Dendritic cell treated with granulocyte-macrophage colony-stimulating factor and Interleukin-4, amounts not matched to agents 40 ng/mL and 50 ng/mL, for 4 days (primary cell): Measurements from ENCODE around the gene MAP1B.
"Not testable (repeated sequence)": the region's sequence is repeated elsewhere in the genome, so short reads cannot be mapped to it uniquely, and the experiment has no call there.

Experiments
- H3K27ac Mint-ChIP-seq: one replicate; pipeline ENCODE4 v1.8.0; 2022; ENCODE audit warnings: mild to moderate bottlenecking, mixed read lengths
- H3K27me3 Mint-ChIP-seq: one replicate; pipeline ENCODE4 v1.8.0; 2022; ENCODE audit warnings: mild to moderate bottlenecking, mixed read lengths
- H3K36me3 Mint-ChIP-seq: one replicate; pipeline ENCODE4 v1.8.0; 2022; ENCODE audit warnings: low read depth, mixed read lengths
- H3K4me1 Mint-ChIP-seq: one replicate; pipeline ENCODE4 v1.8.0; 2022; ENCODE audit warnings: low read depth, mixed read lengths
- H3K4me3 Mint-ChIP-seq: one replicate; pipeline ENCODE4 v1.8.0; 2022; ENCODE audit warnings: mild to moderate bottlenecking, moderate library complexity, mixed read lengths
- H3K9me3 Mint-ChIP-seq: one replicate; pipeline ENCODE4 v1.8.0; 2022; ENCODE audit warnings: mixed read lengths
- intact Hi-C: fragments of 100-400 bp; cut with micrococcal nuclease; formaldehyde crosslinking; loops from one replicate; pipeline ENCODE4 v1.15.0; 2022

Gene MAP1B

GRCh38 chr5:72170101-72170500, 62.8 kb downstream of the MAP1B start:
- no peak overlapping the region for H3K4me3 Mint-ChIP-seq
- H3K27ac Mint-ChIP-seq, result no peak overlapping the region
- no peaks in the 10 kb centered on the region for H3K9me3 Mint-ChIP-seq
- H3K27me3 Mint-ChIP-seq, result peaks cover 34% of the 10 kb centered on the region
- no peaks in the 10 kb centered on the region for H3K4me1 Mint-ChIP-seq
- no peaks in the 10 kb centered on the region for H3K36me3 Mint-ChIP-seq
- intact Hi-C loops, result no loop called here

GRCh38 chr5:72171181-72171580, 63.9 kb downstream of the MAP1B start:
- intact Hi-C loops, H3K4me3 Mint-ChIP-seq, H3K27ac Mint-ChIP-seq: not testable (repeated sequence)

GRCh38 chr5:72171667-72172066, 64.4 kb downstream of the MAP1B start:
- peaks cover 29% of the 10 kb centered on the region for H3K27me3 Mint-ChIP-seq
- no peak overlapping the region for H3K4me3 Mint-ChIP-seq
- no peaks in the 10 kb centered on the region for H3K36me3 Mint-ChIP-seq

More at GRCh38 chr5:72171181-72171580, 63.9 kb downstream of the MAP1B start:
- not testable (repeated sequence) for H3K9me3 Mint-ChIP-seq, H3K36me3 Mint-ChIP-seq, H3K4me1 Mint-ChIP-seq
- H3K27me3 Mint-ChIP-seq, result peaks cover 33% of the 10 kb centered on the region

GRCh38 chr5:72172786-72173185, 65.5 kb downstream of the MAP1B start:
- Mint-ChIP-seq H3K4me3 (no peak overlapping the region), H3K9me3 (no peaks in the 10 kb centered on the region), H3K4me1 (no peaks in the 10 kb centered on the region), H3K36me3 (no peaks in the 10 kb centered on the region), H3K27ac (no peak overlapping the region), H3K27me3 (peaks cover 27% of the 10 kb centered on the region)
- intact Hi-C loops, result no loop called here

More at GRCh38 chr5:72171667-72172066, 64.4 kb downstream of the MAP1B start:
- no peaks in the 10 kb centered on the region for H3K9me3 Mint-ChIP-seq
- intact Hi-C loops, result no loop called here
- no peaks in the 10 kb centered on the region for H3K4me1 Mint-ChIP-seq
- H3K27ac Mint-ChIP-seq, result no peak overlapping the region

GRCh38 chr5:72177538-72177937, 70.3 kb downstream of the MAP1B start:
- Mint-ChIP-seq H3K9me3 (no peaks in the 10 kb centered on the region), H3K27me3 (peaks cover 29% of the 10 kb centered on the region), H3K4me1 (no peaks in the 10 kb centered on the region), H3K36me3 (no peaks in the 10 kb centered on the region), H3K27ac (no peak overlapping the region), H3K4me3 (no peak overlapping the region)
- intact Hi-C loops, result no loop called here

- Mint-ChIP-seq H3K4me1 (no peaks in the 10 kb centered on the region), H3K27me3 (peaks cover 29% of the 10 kb centered on the region), H3K4me3 (no peak overlapping the region), H3K9me3 (no peaks in the 10 kb centered on the region), H3K27ac (no peak overlapping the region), H3K36me3 (no peaks in the 10 kb centered on the region)
- intact Hi-C loops, result no loop called here
Measured at GRCh38 chr5:72179028-72179815, 71.9 kb downstream of the MAP1B start.

- no peaks in the 10 kb centered on the region for H3K36me3 Mint-ChIP-seq
- intact Hi-C loops, result no loop called here
- H3K9me3 Mint-ChIP-seq, result no peaks in the 10 kb centered on the region
- H3K4me1 Mint-ChIP-seq, result no peaks in the 10 kb centered on the region
- no peak overlapping the region for H3K27ac Mint-ChIP-seq
- H3K27me3 Mint-ChIP-seq, result peaks cover 29% of the 10 kb centered on the region
- H3K4me3 Mint-ChIP-seq, result no peak overlapping the region
Measured at GRCh38 chr5:72179816-72180440, 72.7 kb downstream of the MAP1B start.

- Mint-ChIP-seq H3K27me3 (peaks cover 30% of the 10 kb centered on the region), H3K4me3 (no peak overlapping the region), H3K4me1 (no peaks in the 10 kb centered on the region), H3K9me3 (no peaks in the 10 kb centered on the region), H3K36me3 (no peaks in the 10 kb centered on the region), H3K27ac (no peak overlapping the region)
- intact Hi-C loops, result no loop called here
Measured at GRCh38 chr5:72180925-72181324, 73.7 kb downstream of the MAP1B start.

- no peak overlapping the region for H3K27ac Mint-ChIP-seq
- no peak overlapping the region for H3K4me3 Mint-ChIP-seq
- H3K4me1 Mint-ChIP-seq, result no peaks in the 10 kb centered on the region
- H3K36me3 Mint-ChIP-seq, result no peaks in the 10 kb centered on the region
- no peaks in the 10 kb centered on the region for H3K9me3 Mint-ChIP-seq
- intact Hi-C loops, result no loop called here
- peaks cover 24% of the 10 kb centered on the region for H3K27me3 Mint-ChIP-seq
Measured at GRCh38 chr5:72182686-72183085, 75.4 kb downstream of the MAP1B start.

GRCh38 chr5:72183101-72183520, 75.8 kb downstream of the MAP1B start:
- H3K4me1 Mint-ChIP-seq, result no peaks in the 10 kb centered on the region
- peaks cover 20% of the 10 kb centered on the region for H3K27me3 Mint-ChIP-seq
- intact Hi-C loops, result no loop called here
- no peaks in the 10 kb centered on the region for H3K9me3 Mint-ChIP-seq
- no peaks in the 10 kb centered on the region for H3K36me3 Mint-ChIP-seq
- H3K27ac Mint-ChIP-seq, result no peak overlapping the region
- no peak overlapping the region for H3K4me3 Mint-ChIP-seq

GRCh38 chr5:72184408-72184807, 77.1 kb downstream of the MAP1B start:
- H3K27me3 Mint-ChIP-seq, result peaks cover 16% of the 10 kb centered on the region
- intact Hi-C loops, result no loop called here
- H3K4me1 Mint-ChIP-seq, result no peaks in the 10 kb centered on the region
- no peaks in the 10 kb centered on the region for H3K9me3 Mint-ChIP-seq
- no peak overlapping the region for H3K4me3 Mint-ChIP-seq
- no peaks in the 10 kb centered on the region for H3K36me3 Mint-ChIP-seq
- H3K27ac Mint-ChIP-seq, result no peak overlapping the region

GRCh38 chr5:72185496-72186329, 78.4 kb downstream of the MAP1B start:
- Mint-ChIP-seq H3K4me3 (no peak overlapping the region), H3K27me3 (peaks cover 13% of the 10 kb centered on the region), H3K27ac (no peak overlapping the region), H3K4me1 (no peaks in the 10 kb centered on the region), H3K9me3 (no peaks in the 10 kb centered on the region), H3K36me3 (no peaks in the 10 kb centered on the region)
- intact Hi-C loops, result no loop called here

GRCh38 chr5:72187388-72188075, 80.3 kb downstream of the MAP1B start:
- no peaks in the 10 kb centered on the region for H3K36me3 Mint-ChIP-seq
- intact Hi-C loops, result no loop called here
- H3K27ac Mint-ChIP-seq, result no peak overlapping the region
- no peaks in the 10 kb centered on the region for H3K4me1 Mint-ChIP-seq
- H3K27me3 Mint-ChIP-seq, result peaks cover 10% of the 10 kb centered on the region
- no peaks in the 10 kb centered on the region for H3K9me3 Mint-ChIP-seq
- H3K4me3 Mint-ChIP-seq, result no peak overlapping the region
